HFFc6 (cell line): ENCODE data around the gene RAD51B. TPM values are rescaled to one million over a fixed set of nuclear protein-coding genes. Genes with fewer than 3 reads are reported as not detected.

Experiments used
- DNase-seq: peaks from one replicate; pipeline ENCODE4 v3.0.0-alpha.2; 2018
- H3K27ac Mint-ChIP-seq: 2 replicates; pipeline ENCODE4 v1.8.0; 2020; ENCODE audit warnings: mild to moderate bottlenecking, mixed read lengths
- H3K27me3 Mint-ChIP-seq: 2 replicates; pipeline ENCODE4 v1.8.0; 2021; ENCODE audit warnings: mild to moderate bottlenecking, moderate library complexity, mixed read lengths; ENCODE audit not compliant: insufficient read depth
- H3K36me3 Mint-ChIP-seq: 2 replicates; pipeline ENCODE4 v1.8.0; 2021; ENCODE audit warnings: low read depth, mixed read lengths
- H3K4me1 Mint-ChIP-seq: 2 replicates; pipeline ENCODE4 v1.8.0; 2020; ENCODE audit warnings: low read depth, mixed read lengths
- H3K4me3 Mint-ChIP-seq: 2 replicates; pipeline ENCODE4 v1.8.0; 2020; ENCODE audit warnings: mild to moderate bottlenecking, moderate library complexity, mixed read lengths
- H3K9me3 Mint-ChIP-seq: 2 replicates; pipeline ENCODE4 v1.8.0; 2020; ENCODE audit warnings: mild to moderate bottlenecking, mixed read lengths
- CTCF ChIP-seq: fragments of 200-600 bp; sonication (generic); IDR thresholded peaks from 2 replicates; pipeline ENCODE4 v1.5.0; 2021; ENCODE audit warnings: antibody characterized with exemption, mild to moderate bottlenecking
- total RNA-seq, 6 experiments: library from RNA; stranded (reverse); fragmentation: NEBNext Ultra II Directional; extraction: Animal tissue kit (Norgen Biotek cat#: 25700); gene quantifications; 2 replicates in 1 of 6; 3 replicates in 5 of 6; pipeline ENCODE4 v1.2.3, GENCODE V29; 2021

RAD51B gene
- total RNA-seq, 6 experiments from 2014 or later, result 7.1 to 12.4 (median 9.6) TPM

GRCh38 chr14:68342216-68342763 is 522.7 kb downstream of the RAD51B start:
- Mint-ChIP-seq H3K36me3 (peaks cover 10% of the 10 kb centered on the region), H3K9me3 (no peaks in the 10 kb centered on the region), H3K4me1 (no peaks in the 10 kb centered on the region), H3K27me3 (no peaks in the 10 kb centered on the region; the same call in 1 of the 2 replicates), H3K4me3 (no peak overlapping the region), H3K27ac (no peak overlapping the region)
- no peak for TF ChIP-seq CTCF
- no peak for DNase-seq

DNA sequence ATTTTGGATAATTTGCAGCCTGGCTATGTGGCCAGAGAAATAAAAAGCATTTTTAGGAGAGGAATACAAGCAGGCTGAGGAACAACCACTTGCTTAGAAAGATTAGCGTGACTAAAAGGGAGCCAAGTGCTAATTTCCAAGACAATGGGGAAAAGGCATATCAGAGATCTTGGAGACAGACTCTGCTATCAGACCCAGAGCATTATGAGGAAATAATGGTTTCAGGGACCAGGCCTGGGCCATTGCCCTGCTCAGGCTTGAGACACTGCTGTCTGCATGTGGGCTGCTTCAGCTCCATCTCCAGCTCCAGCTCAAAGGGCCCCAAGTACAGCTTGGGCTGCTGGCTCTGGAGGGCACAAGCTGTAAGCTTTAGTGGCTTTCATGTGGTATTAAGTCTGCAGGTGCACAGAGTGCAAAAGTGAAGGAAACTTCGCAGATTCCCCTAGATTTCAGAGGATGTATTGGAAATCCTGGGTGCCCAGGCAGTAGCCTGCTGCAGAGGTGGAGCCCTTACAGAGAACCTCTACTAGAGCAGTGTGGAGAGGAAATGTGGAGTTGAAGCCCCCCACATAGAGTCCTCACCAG is 524.0 kb downstream of the RAD51B start:
- H3K4me3 Mint-ChIP-seq, result no peak overlapping the region
- H3K9me3 Mint-ChIP-seq, result no peaks in the 10 kb centered on the region
- TF ChIP-seq CTCF, result no peak
- DNase-seq, result no peak
- H3K27me3 Mint-ChIP-seq, result no peaks in the 10 kb centered on the region
- peaks cover 10% of the 10 kb centered on the region for H3K36me3 Mint-ChIP-seq
- H3K27ac Mint-ChIP-seq, result no peak overlapping the region
- H3K4me1 Mint-ChIP-seq, result no peaks in the 10 kb centered on the region

GRCh38 chr14:68345738-68346137 is 526.2 kb downstream of the RAD51B start:
- Mint-ChIP-seq H3K27ac (no peak overlapping the region), H3K4me3 (no peak overlapping the region), H3K9me3 (no peaks in the 10 kb centered on the region), H3K27me3 (no peaks in the 10 kb centered on the region), H3K4me1 (no peaks in the 10 kb centered on the region), H3K36me3 (peaks cover 10% of the 10 kb centered on the region)
- no peak for DNase-seq
- TF ChIP-seq CTCF, result no peak

DNA sequence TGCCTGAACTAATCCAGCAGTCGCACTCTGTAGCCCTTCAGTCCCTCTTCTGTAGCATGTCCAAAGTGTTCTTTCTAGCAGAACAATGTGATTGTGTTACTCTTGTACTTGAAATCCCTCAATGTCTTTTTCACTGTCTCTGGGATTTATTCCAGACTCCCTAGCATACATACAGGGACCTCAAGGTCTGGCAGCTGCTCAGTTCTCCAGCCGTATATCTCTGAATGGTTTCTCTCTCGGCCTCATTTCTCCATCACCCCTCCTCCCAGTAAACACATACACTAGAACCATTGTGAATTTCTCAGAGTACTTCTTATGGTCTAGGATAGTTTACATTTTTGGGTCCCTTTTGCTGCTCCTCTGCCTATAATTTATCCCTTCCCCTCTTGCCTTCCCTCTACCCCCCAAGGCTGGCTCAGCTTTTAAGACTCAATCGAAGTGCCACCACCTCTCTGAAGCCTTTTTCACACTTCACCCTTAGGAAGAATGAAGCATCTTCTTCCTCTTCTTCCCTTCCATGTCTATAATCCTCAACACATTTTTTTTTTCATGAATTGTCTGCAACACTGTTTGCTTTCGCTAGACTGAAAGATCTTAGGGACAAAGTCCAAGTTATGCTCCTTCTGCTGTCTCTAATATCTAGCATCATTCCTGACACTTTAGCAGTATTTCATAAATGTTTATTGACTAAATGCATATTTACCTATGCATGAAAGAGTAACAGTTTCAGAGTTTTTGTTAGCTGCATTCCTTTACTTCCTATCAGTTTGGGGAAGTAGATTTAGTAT is 527.2 kb downstream of the RAD51B start:
- no peak for DNase-seq
- Mint-ChIP-seq H3K4me3 (no peak overlapping the region), H3K4me1 (no peaks in the 10 kb centered on the region), H3K9me3 (no peaks in the 10 kb centered on the region), H3K27ac (no peak overlapping the region), H3K27me3 (no peaks in the 10 kb centered on the region), H3K36me3 (peaks cover 10% of the 10 kb centered on the region)
- no peak for TF ChIP-seq CTCF

DNA sequence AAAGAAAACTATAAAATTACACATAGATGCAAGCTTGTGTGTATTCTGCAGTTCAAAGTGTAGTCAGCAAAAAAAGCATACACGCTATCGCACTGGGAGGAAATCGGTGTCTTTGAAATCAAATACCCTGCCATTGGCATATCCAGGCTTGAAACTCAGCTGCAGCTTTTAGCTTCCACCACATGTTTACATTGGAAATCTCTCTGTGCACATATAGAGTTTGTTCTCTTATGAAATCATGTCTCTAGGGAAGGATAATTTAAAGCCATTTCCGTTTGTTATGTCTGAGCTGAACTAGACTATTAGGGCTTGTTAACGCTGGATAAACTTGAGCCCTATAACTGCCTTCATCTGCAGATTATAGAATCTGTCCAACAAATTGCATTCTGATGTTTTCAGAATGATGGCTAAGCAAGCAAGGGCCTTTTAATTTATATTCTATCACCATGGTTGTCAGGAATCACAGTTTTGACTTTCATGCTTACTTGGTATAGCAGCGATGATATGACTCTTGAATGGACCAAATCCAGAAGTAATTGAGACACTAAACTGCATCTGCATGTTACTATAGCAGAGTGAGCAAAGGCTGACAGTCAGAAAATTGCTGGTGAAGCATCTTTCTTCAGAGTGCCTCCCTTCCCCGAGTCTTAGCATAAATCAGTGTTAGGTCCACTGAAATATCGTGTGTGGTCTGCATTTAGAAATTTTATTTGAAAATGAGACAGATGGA is 530.5 kb downstream of the RAD51B start:
- DNase-seq, result no peak
- H3K9me3 Mint-ChIP-seq, result no peaks in the 10 kb centered on the region
- no peaks in the 10 kb centered on the region for H3K27me3 Mint-ChIP-seq
- no peak for TF ChIP-seq CTCF
- no peak overlapping the region for H3K4me3 Mint-ChIP-seq
- no peaks in the 10 kb centered on the region for H3K4me1 Mint-ChIP-seq
- no peak overlapping the region for H3K27ac Mint-ChIP-seq
- H3K36me3 Mint-ChIP-seq, result peaks cover 10% of the 10 kb centered on the region
